Testis (tissue), 3 donors: ENCODE data around the gene TEKTIP1. TPM values are rescaled to one million over a fixed set of nuclear protein-coding genes. Genes with fewer than 3 reads are reported as not detected.

Experiments used
- DNase-seq: peaks from one replicate; pipeline ENCODE4 v3.0.0-alpha.2; 2019
- H3K27ac ChIP-seq, 2 donors: fragments of 200-600 bp; sonication (generic); one replicate each; pipeline ENCODE4 v1.5.1; 2019
- H3K27me3 ChIP-seq: fragments of 200-600 bp; sonication (generic); one replicate; pipeline ENCODE4 v1.5.1; 2019
- H3K36me3 ChIP-seq: fragments of 200-600 bp; sonication (generic); one replicate; pipeline ENCODE4 v1.5.1; 2017; ENCODE audit warnings: low read depth; ENCODE audit errors: missing control alignments
- H3K4me1 ChIP-seq: fragments of 200-600 bp; sonication (generic); one replicate; pipeline ENCODE4 v1.5.1; 2019
- H3K4me3 ChIP-seq, 2 donors: fragments of 200-600 bp; sonication (generic); one replicate each; pipeline ENCODE4 v1.5.1; 2017 to 2019
- H3K9me3 ChIP-seq: fragments of 200-600 bp; sonication (generic); one replicate; pipeline ENCODE4 v1.5.1; 2017
- CTCF ChIP-seq, 3 experiments: fragments of 450-650 bp in 2 of 3; fragments of 200-600 bp in 1 of 3; sonication (generic) in 1 of 3; IDR thresholded peaks; one replicate each; pipeline ENCODE4 v1.5.1; 2016 to 2019; ENCODE audit warnings: antibody characterized with exemption in 3 of 3, mild to moderate bottlenecking in 2 of 3, moderate library complexity in 1 of 3
- POLR2A ChIP-seq: fragments of 450-650 bp; IDR thresholded peaks from one replicate; pipeline ENCODE4 v1.6.1; 2017; ENCODE audit warnings: antibody characterized with exemption, mild to moderate bottlenecking, moderate library complexity
- WGBS, 2 donors: methylation state at CpG; one replicate each; pipeline ENCODE4 v1.1.5; 2018; 5-methylcytosine and 5-hydroxymethylcytosine counted together
- intact Hi-C: fragments of 100-400 bp; cut with DNase I; formaldehyde crosslinking; loops from one replicate; pipeline ENCODE4 v1.15.1; 2023; ENCODE audit warnings: low total_unique reads
- polyA plus RNA-seq: library from polyadenylated mRNA; stranded (reverse); fragments of 350-450 nt; fragmentation: Illumina TruSeq; extraction: RNeasy Lipid Tissue Mini Kit (QIAGEN cat#74804); gene quantifications from one replicate; pipeline ENCODE4 v1.2.3, GENCODE V29; 2014; ENCODE audit warnings: low read depth, low replicate concordance; ENCODE audit not compliant: insufficient read depth
- total RNA-seq, 2 donors: library from RNA; depleted of rRNA; stranded (reverse); fragments of >200 nt; gene quantifications; one replicate each; pipeline ENCODE4 v1.2.3, GENCODE V29; 2016

The TEKTIP1 gene
- total and polyA plus RNA-seq, 3 donors from 2014 or later = 35.8 to 68.2 (median 55.9) TPM

DNA sequence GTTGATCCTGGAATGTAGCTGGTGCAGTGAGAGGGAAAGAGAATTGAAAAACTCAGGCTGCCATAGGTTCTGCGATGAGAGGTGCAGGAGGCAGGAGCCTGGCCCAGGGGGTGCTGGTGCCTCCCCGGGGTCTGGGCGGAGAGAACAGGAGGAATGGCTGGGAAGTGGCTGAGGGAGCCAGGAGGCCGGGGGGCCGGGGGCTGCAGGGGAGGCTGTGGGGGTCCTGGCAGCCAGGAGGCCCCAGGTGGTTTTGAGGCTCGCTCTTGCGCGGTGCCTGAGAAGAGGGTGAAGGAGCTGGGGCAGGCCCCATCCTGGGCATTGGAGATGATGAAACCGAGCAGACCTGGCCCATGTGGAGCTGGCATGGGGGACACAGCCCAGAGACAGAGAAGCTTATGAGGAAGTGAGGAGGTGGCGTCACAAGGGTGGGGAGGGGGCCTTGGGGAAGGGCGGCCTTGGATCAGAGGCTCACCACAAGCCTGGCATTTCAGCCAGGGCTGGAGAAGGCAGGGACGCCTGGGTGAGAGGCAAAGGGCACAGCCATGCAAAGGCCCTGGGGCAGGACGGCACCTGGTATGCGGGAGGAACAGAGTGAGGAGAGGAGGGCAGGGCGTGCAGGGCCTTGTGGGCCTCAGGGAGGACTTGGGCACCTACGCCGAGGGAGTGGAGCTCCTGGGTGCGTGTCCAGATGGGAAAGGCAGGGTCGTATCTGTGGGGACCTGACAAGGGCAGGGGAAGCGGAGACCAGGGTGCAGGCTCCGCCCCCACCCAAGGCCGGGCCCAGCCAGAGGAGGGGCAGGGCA is 1.3 kb upstream of the TEKTIP1 start:
- TF ChIP-seq CTCF (IDR thresholded peaks at IDR 0.05) = no peak
- no peak for TF ChIP-seq POLR2A
- Histone ChIP-seq H3K9me3 (no peaks in the 10 kb centered on the region), H3K4me3 (no peak overlapping the region), H3K27ac (peak overlapping the region; percentile 62 to 66), H3K36me3 (no peaks in the 10 kb centered on the region), H3K27me3 (no peaks in the 10 kb centered on the region), H3K4me1 (peaks cover 35% of the 10 kb centered on the region)
- intact Hi-C loops = no loop called here
- 73 to 78% methylated on average over 21 to 22 of the region's 22 CpGs for WGBS, 2 donors
- no peak for DNase-seq

DNA sequence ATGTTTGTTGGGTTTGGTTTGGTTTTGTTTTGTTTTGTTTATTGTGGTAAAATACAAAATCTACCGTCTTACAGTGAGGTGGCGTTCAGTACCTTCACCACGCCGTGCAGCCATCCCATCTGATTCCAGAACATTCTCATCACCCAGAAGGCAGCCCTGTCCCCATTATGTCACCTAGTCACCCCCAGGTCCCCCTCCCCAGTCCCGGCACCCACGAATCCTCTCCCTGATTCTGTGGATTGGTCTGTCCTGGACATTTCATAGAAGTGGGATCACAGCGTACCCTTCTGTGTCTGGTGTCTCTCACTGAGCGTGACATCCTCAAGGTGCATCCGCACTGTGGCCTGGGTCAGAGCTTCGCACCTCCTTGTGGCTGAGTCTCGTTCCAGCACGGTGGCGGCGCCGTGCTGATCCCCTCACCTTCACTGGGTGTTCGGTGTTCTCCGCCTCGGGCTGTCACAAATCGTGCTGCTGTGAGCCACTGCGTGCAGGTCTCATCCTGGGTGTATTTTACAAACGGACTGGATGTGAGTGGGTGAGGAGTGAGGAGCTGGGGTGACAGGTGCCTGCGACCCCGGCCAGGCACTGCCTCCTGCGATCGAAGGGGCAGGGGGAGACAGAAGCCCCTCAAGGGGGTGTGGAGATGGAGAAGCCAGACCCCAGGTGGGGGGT is 580 bp upstream of the TEKTIP1 start:
- no peaks in the 10 kb centered on the region for H3K36me3 ChIP-seq
- no peaks in the 10 kb centered on the region for H3K9me3 ChIP-seq
- H3K4me3 ChIP-seq = no peak overlapping the region
- 81 to 87% methylated on average over 16 to 25 of the region's 25 CpGs for WGBS, 2 donors
- TF ChIP-seq POLR2A = no peak
- TF ChIP-seq CTCF (IDR thresholded peaks at IDR 0.05) = no peak
- no peak for DNase-seq
- no peak overlapping the region for H3K27ac ChIP-seq
- no peaks in the 10 kb centered on the region for H3K27me3 ChIP-seq
- intact Hi-C loops = no loop called here
- peaks cover 29% of the 10 kb centered on the region for H3K4me1 ChIP-seq

DNA sequence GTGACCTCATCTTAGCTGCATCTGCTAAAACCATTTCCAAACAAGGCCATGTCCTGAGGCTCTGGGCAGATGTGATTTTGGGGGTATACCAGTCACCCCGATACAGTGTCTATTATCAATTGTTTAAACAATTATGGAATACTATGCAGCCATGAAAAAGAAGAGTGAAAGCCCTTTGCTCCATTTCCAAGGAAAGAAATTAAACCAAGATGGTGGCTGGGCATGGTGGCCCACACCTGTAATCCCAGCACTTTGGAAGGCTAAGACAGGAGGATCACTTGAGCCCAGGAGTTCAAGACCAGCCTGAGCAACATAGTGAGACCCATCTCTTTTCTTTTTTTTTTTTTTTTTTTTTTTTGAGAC is 763 bp downstream of the TEKTIP1 start:
- Histone ChIP-seq H3K4me3 (no peak overlapping the region), H3K9me3 (no peaks in the 10 kb centered on the region), H3K36me3 (no peaks in the 10 kb centered on the region), H3K4me1 (peaks cover 25% of the 10 kb centered on the region), H3K27ac (no peak overlapping the region), H3K27me3 (no peaks in the 10 kb centered on the region)
- intact Hi-C loops = no loop called here
- no peak for DNase-seq
- TF ChIP-seq CTCF (IDR thresholded peaks at IDR 0.05) = no peak
- 92 to 94% methylated on average over 1 of the region's 1 CpG for WGBS, 2 donors

DNA sequence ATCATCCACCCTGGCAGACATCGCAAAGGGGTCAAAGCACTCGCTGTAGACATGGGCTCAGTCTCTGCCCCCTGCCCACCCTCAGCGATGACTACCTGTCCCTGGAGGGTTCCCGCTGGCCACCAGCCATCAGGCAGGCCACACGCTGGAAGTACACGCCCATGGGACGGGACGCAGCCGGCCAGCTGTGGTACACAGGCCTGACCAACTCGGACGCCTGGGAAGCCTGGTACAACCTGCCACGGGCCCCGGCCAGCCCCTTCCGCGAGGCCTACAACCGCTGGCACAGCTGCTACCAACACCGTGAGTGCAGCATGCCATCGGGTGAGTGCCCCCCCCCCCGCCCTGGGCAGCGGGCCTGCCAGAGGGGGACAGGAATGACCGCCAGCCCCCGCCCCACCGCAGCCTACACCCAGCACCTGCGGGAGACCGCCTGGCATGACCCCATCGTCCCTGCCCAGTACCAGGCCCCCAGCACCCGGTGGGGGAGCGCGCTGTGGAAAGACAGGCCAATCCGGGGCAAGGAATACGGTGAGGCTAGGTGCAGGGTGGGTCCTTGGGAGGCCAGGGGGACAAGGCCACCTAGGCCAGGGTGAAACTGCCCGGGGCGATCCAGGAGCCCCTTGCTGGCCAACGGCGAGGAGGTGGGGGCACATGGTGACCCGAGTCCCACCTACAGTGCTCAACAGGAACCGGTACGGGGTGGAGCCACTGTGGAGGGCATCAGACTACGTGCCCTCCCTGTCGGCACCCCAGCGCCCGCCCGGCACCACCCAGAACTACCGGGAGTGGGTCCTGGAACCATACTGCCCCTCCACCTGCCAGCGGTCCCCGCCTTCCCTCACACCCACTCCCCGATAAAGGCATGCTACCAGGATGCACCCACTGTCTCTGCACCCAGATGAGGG is 4.4 kb downstream of the TEKTIP1 start:
- no peak for TF ChIP-seq POLR2A
- no peak for TF ChIP-seq CTCF (IDR thresholded peaks at IDR 0.05)
- H3K27ac ChIP-seq = no peak overlapping the region
- no peaks in the 10 kb centered on the region for H3K9me3 ChIP-seq
- no peak overlapping the region for H3K4me3 ChIP-seq
- H3K36me3 ChIP-seq = no peaks in the 10 kb centered on the region
- no peak for DNase-seq
- H3K27me3 ChIP-seq = no peaks in the 10 kb centered on the region
- 85 to 93% methylated on average over 15 to 45 of the region's 47 CpGs for WGBS, 2 donors
- H3K4me1 ChIP-seq = peaks cover 9% of the 10 kb centered on the region
- intact Hi-C loops = no loop called here
